ENCODE measurements around the gene ABHD8.

ABHD8 gene

DNA sequence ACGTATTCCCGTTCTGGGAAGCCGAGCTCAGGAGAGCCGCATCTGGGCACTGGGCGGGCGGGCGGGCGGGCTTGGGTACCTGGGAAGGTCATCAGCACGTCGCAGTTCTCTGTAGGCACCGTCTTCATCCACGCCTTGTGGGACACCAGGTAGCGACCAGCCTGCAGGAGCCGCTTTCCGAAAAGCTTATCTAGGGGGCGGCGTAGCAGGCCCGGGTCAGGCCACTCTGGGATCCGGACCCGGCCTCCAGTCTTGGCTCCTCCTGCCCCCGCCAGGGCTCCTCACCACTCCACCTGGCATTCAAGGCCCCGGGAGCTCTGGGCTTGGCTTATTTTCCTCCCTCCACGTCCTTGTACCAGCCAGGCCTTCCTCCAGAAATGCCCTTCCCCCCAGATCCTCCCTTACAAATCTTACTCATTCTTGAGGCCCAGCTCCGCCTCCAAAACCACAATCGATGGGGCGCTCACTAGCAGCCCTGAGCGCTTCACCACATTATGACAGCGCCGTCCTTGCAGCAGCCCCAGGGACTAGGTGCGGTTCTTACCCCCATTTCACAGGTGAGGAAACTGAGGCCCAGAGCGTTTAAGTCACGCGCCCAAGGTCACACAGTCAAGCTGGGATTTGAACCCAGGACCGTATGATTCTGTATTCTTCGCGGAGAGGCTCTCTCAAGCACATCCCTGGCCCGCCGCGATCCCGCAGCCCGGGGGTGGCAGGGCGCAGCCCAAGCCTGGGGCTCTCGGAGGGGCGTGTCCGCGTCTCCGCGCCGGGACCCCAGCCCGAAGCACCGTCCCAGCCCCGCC lies 30.6 kb upstream of the ABHD8 start:
- peak in 1 of 2 donors; percentile 78 for DNase-seq (ENCODE audit: extremely low read depth in 1 of 2, low read depth in 1 of 2)

DNA sequence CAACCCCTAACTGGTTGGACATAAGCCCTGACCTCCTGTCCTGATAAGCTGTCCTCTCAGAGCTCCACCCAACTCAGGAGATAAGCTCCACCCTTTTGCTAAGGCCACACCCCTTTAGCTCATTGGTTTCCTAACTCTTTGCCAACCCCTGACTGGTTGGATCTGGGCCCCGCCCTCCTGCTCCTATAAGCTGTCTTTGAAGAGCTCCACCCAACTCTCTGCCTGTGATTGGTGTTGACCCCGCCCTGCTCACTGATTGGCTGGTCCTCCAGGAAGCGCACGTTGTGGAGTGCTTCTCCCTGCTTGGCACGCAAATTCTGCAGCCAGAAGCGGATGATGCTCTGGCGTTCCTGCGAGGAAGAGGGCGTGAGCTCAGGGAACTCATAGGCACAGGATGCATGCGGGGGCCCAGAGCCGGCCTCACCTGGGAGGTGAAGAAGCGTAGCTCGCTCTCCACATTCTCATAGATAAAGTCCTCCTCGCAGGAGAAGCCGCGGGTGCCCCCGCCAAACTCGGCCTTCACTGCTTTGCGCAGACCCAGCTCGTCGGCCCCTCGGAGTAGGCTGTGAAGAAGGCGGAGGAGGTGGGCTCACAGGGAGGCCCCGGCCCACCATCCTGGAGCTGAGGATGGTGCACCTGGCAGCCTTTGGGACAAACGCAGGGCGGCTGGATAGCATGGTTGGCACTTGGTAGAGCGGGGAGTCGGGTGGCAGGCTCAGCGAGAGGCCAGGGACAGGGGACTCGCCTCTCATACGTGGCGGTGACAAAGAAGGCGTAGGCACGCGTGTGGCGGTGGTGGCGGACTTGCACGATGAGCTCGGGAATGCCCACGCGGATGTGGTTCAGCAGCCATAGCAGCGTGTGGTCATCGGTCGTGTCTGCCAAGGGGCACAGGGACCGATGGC lies 29.7 kb upstream of the ABHD8 start:
- DNase-seq (ENCODE audit: extremely low read depth in 1 of 2, low read depth in 1 of 2) = peak in 1 of 2 donors; percentile 65

DNA sequence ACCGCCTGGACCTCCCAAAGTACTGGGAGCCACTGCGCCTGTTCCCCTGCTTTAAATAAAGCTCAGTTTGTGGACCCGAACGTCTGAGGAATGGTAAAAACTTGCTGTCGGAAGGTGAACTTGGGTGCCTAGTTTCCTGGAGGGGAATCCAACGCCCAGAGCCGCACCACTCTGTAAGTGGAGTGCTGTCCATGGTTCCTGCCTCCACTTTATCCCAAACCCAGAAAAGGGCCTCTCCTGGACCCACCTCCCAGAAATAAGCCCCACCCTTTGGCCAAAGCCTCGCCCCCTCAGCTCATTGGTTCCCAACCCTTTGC lies 29.1 kb upstream of the ABHD8 start:
- DNase-seq (ENCODE audit: extremely low read depth in 1 of 2, low read depth in 1 of 2) = no peak

DNA sequence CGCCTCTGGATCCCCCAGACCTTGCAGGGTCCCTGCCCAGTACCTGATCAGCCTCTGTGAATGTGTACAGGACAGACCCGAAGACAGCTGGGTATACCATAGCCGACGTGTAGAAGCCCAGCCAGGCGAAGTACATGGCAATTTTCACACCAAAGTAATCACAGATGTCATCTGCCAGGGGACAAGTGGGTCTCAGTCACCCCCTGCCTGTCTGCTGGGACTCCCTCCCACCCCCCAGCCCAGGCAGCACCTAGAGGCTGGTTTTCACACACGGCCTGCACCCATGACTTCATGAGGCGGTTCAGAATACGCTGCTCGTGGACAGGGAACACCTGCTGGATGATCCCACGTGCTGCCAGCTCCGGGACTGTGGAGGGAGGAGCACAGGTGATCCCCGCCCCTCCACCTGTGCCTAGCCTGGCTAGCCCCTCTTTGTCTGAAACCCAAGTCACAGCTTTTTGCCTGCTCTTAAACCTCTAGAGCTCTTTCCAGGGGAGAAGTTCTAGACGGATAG lies 27.9 kb upstream of the ABHD8 start:
- DNase-seq (ENCODE audit: extremely low read depth in 1 of 2, low read depth in 1 of 2) = no peak

DNA sequence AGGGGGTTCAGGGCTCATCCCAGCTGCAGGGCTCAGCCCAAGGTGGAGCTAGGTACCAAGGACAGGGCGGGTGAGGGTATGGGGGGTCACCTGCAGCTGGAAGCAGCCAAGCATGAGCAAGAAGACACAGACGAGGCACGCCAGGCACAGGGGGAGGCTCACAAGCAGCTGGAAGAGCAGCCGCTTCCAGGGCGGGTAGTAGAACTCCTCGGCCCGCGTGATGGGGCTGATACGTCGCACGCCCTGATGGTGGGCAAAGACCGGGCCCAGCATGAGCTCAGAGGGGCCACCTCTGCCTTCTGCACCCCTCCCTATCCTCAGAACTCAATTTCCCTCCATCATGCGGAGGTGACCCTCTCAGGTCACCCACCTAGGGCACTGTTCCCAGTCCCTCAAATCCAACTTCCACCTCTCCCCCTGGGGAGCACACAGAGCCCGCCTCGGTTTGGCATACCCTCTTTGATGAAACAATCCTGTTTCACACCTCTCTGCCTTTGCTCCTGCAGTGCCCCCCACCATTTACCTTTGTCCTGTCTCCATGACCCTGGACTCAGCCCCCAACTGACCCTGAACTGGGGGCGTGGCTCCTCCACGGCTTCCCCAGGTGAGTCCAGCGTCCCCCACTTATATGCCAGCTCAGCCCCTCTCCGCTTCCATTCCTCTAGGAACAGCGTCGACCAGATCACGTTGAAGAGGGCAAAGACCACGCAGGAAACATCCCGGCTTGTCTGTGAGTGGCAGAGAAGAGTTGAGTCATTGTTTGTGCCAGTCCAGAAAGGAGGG lies 27.2 kb upstream of the ABHD8 start:
- no peak for DNase-seq (ENCODE audit: extremely low read depth in 1 of 2, low read depth in 1 of 2)

DNA sequence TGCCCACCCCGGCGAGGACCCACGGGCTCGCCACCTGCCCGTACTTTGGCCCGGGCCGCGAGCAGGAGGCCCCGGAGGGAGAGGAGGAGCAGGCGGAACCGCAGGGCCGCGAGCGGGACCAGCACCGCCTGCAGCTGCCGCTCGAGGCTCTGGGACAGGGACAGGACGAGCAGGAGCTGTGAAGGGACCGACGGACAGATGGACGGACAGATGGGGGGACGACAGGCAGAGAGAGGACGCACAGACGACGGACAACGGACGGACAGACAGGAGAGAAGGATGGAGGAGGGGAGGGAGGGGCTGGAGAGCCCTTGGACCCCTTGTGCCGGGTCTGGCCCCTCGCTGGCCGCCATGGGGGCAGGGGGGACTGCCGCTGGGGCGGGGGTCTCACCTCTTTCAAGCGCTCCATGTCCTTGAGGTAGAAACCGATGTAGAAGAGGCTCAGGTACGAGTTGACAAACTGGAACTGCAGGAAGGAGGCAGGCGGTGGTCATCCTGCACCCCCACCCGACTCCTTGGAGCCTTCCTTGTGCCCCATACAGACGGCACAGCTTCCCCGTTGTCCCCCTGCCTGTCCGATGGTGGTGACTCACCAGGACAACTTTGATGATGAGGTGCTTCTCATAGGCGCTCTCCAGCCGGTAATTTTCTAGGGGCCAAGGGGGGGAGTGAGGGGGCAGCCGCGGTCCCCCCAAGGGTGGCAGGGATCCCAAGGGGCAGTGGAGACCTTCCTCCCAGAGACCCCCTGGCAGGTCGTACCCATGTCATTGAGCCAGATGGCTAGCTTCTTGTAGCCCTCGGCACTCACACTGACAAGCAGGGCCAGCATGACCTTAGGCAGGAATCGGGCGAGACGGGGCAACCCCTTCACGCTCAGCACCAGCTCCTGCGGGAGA lies 26.4 kb upstream of the ABHD8 start:
- no peak for DNase-seq (ENCODE audit: extremely low read depth in 1 of 2, low read depth in 1 of 2)

DNA sequence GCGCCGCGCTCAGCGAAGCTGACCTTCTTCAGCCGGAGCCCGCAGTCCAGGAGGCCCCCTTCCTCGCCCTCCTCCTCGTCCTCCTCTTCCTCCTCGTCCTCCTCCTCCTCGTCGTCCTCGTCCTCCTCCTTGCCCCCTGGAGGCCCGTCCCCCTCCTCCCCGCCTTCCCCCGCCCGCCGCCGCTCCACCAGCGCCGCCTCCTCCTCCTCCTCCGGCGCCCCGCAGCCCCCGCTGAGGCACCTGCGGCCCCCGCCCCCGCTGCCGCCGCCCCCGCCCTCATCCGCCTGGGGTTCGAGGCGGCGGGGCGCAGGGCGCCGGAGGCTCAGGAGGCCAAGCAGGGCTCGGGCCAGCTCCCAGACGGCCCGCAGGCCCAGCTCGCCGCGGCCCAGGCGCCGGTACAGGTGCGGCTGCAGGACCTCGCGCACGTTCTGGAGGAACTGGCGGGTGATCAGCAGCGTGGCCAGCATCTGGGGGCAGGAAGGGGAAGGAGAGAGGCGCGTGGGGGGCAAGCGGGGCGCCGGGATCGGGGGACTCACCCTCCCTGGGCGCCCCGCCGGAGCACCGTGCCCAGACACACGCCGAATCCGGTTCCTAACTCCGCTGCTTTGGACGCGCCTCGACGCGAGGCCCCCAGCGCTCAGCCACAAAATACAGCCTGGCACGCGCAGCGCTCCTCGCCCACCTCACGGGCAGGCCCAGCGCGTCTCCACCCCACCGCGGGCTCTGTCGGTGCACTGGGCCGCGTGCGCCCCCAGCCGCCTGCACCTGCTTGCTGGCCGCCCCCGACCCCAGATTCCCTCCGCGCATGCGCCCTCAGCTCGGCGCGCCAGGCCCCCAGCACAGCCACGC lies 25.5 kb upstream of the ABHD8 start:
- no peak for DNase-seq (ENCODE audit: extremely low read depth in 1 of 2, low read depth in 1 of 2)

DNA sequence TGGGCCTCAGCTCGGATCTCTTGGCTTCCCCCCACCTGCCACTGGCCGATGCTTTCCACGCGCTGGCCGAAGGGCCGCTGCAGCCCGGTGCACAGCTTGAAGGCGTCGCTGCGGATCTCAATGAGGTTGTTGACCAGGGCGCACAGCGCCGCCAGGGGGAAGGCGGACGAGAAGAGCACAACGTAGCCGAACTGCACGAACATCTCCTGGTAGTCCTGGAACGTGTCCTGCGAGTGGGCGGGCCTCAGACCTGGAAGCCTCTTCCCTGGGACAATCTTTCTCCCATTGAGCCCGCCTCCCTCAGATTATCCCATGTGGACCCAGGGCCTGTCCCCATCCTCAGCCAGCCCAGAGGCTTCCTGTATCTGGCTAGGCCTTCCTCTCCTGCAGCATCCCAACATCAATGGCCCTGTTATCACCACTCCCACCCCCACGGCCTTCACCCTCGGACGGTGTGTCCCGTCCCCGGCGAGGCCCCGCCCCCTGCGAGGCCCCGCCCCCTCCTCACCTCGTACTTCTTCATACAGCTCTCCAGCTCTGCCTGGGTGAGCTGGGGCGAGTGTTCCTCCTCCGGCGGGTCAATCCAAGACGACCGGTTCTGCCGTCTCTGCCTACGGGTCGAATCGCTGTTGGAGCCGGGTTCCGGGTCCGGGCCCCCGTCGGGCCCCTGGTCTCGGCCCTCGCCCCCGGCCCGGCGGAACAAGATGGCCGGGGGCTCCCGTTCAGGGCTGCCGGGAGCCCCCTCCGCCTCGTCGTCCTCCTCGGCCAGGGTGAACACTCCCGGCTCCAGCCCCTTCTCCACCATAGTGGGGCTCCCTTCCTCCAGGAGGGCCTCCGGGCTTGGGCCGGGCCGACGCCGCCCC lies 24.7 kb upstream of the ABHD8 start:
- no peak for DNase-seq (ENCODE audit: extremely low read depth in 1 of 2, low read depth in 1 of 2)

DNA sequence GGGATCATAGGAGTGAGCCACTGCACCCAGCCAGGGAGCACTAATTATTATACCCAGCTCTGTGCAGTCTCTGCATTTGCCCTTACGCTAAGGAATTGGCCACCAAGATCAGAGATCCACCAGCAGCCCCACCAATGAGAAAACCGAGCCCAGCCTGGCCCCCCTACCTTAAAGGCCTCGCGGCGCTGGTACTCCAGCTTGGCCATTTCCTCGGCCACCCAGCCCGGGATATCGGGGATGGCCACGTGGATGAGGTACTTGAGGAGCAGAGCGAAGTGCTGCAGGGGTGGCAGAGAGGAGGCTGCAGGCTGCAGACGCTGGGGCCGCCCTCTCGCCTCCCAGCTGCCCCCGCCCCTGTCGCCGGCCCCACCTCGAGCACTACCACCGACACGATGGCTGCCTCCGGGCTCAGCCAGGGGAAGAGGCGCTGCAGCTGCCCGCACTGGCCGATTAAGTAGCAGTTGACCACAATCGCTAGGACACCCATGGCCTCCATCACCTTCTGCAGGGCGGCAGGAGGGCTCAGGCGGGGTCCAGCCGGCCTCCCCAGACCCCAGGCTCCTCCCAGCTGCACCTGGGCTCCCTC lies 23.9 kb upstream of the ABHD8 start:
- DNase-seq (ENCODE audit: extremely low read depth in 1 of 2, low read depth in 1 of 2) = no peak

DNA sequence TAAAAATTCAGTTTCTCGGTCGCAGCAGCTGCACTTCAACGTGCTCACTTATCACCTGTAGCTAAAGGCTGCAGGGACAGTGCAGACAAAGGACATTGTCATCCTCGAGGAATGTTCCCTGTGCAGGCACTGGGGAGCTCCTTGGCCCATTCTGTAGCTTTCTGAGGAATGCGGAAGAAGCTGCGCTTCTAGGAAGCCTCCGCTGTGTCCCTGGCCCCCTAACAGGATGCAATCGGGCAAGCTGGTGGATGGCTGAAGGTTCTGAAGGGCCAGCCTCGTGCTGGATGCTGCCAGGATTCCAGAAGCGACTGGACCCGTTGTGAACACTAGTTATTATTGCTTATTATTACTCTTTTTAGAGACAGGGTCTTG lies 23.4 kb upstream of the ABHD8 start:
- no peak for DNase-seq (ENCODE audit: extremely low read depth in 1 of 2, low read depth in 1 of 2)

DNA sequence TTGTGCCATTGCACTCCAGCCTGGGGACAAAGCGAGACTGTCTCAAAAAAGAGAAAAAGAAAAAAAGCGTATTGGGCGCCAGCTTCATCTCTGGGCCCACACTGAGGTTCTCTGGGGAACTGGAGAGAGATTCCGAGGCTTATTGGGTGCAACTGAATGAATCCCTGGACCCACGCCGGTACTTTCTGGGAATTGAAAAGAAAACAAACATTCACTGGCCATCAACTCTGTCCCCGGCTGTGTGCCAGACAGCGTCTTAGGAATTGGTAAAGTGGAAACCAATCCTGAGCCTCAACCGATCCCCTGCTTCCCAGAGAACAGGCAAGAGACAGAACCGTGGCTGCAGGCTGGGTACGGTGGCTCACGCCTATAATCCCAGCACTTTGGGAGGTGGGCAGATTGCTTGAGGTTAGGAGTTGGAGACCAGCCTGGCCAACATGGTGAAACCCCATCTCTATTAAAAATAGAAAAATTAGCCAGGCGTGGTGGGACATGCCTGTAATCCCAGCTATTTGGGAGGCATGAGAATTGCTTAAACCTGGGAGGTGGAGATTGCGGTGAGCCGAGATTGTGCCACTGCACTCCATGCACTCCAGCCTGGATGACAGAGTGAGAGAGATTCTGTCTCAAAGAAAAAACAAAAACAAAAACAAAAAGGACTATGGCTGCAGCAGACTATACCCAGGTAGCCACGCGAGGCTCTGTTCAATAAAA lies 22.8 kb upstream of the ABHD8 start:
- DNase-seq (ENCODE audit: extremely low read depth in 1 of 2, low read depth in 1 of 2) = no peak

DNA sequence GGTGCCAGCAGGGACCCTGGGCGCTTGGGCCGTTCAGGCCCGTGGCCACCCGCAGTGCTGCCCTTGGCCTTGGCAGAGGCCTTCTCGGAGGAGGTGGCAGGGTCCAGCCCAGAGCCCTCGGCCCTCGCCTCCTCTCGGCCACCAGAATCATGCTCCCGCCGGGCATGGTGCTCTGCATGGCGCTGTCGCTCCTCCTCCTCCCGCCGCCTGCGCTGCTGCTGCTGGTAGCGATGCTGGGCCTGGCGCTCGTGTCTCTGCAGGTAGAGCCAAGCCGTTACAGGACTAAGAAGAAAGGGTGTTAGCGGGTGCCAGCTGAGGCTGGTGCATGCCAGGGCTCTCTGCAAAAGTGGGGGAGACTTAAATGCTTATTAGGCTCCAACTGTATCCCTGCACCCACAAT lies 21.9 kb upstream of the ABHD8 start:
- no peak for DNase-seq (ENCODE audit: extremely low read depth in 1 of 2, low read depth in 1 of 2)

DNA sequence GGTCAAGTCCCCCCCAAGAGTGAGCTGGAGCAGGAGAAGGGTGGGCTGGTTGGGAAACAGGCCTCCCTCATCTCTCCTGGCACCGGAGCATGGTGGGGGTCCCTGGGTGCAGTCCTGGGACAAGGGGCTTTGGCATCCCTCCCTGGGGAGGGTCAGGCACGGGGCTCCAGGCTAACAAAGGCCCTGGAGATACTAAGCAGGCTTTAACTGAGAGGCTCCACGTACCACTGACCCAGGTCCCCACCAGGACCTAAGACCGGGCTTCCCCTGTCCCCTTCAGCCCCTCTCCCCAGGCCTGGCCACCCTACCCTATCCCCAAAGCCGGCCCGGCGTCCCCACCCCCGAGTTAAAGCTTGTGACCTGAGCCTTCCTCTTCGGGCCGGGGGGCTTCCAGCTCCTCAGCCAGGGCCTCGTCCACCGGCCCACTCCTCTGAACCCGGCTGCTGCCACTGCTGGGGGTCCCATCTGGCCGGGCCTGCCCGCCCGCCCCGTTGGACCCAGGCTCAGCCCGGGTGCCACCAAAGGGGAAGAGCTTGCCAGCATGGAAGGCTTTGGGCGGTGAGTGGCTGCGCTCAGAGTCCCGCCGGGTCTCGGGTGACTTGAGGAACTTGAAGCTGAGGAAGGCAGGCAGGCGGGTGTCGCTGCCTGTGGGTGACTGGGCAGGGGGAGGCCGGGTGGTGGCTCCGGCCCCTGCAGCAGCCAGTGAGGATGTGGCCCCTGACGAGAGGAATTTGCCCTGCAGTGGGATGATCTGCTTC lies 21.3 kb upstream of the ABHD8 start:
- DNase-seq (ENCODE audit: extremely low read depth in 1 of 2, low read depth in 1 of 2) = no peak

DNA sequence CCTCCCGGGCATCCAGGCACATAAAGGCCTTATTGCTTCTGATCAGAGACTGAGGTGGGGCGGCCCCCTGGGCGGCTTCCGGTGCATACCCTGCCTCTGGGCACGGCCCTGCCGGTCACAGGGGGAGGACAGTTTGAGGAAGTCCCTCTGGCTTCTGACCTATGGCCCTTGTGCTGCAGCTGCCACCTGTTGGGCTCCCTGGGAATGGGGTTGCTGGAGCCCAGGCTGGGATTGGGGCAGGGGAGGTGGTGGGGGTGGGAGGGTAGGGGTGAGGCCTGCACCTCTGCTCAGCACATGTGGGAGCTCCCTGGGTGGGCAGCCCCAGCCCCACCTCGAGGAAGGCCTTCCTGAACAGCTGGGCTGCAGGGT lies 20.7 kb upstream of the ABHD8 start:
- no peak for DNase-seq (ENCODE audit: extremely low read depth in 1 of 2, low read depth in 1 of 2)

DNA sequence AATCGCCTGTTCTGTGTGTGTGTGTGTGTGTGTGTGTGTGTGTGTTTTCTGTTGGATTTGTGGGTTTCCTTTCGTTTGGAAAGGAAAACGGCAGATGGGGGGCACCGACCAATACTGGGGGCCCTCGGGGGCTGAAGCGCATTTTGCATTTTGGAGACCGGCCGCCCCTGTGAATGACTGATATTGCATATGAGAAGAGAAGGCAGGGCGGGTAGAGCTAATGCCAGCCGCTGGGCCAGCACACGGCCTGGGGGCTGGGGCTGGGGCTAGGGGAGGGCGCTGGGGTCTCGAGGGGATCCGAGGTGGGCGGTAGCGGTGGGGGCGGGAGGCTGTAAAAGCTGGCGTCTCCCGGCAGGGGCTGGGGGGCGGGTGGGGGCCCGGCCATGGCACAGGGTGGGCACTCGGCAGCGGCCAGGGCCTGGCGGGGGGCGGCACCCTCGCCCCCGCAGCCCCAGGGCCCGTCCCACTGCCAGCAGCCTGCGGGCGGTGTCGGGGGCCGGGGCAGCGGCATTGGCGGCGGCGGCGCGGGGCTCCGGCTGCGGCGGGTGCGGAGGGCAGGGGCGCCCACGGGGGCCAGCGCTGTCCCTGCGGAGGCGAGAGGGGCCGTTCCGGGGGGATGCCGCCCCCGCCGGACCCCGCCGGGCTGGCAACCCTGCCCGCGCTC lies 20.2 kb upstream of the ABHD8 start:
- DNase-seq (ENCODE audit: extremely low read depth in 1 of 2, low read depth in 1 of 2) = no peak

DNA sequence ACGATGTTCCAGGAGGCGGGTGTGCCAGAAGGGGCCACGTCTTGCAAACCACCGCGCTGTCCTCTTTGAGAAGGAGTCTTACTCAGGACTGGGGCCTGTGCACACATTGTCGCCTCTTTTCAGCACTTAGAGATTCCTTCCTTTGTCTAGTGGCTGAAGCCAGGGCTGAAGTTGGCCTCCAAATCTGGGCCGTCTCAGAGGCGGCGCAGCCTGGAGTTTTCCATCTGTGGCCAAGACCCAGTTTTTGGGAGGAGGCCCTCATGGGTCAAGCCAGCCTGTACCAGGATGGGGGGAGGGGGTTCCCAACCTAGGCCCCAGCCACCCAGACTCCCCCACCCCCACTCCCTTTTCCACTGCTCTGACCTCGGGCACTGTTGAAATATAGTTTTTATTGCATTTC lies 19.6 kb upstream of the ABHD8 start:
- no peak for DNase-seq (ENCODE audit: extremely low read depth in 1 of 2, low read depth in 1 of 2)

All from stimulated activated CD8-positive, alpha-beta memory T cell treated with anti-CD3 and anti-CD28 coated beads, Interleukin-7, amount 100 ng/mL, for 48 hours (primary cell).